SK-N-MC (cell line): Measurements from ENCODE around the gene TNFRSF14.

Source experiments
- EZH2 ChIP-seq: fragments of 200-600 bp; sonication (generic); IDR thresholded peaks from one replicate; pipeline ENCODE4 v1.6.1; 2017; ENCODE audit warnings: antibody characterized with exemption
- FOXP2 ChIP-seq: optimal IDR thresholded peaks from 2 replicates; pipeline ENCODE3; 2011; ENCODE audit warnings: mild to moderate bottlenecking, moderate library complexity; ENCODE audit not compliant: insufficient read depth; ENCODE audit errors: extremely low read length, control extremely low read depth
- POLR2AphosphoS5 ChIP-seq: IDR thresholded peaks from 2 replicates; pipeline ENCODE4 v1.6.1; 2012; ENCODE audit warnings: mild to moderate bottlenecking, low read depth, low read length, borderline replicate concordance

- TF ChIP-seq POLR2AphosphoS5: no peak
- TF ChIP-seq EZH2: no peak
- no peak for TF ChIP-seq FOXP2
These were observed 37.6 kb upstream of the TNFRSF14 start for GRCh38 chr1:2518528-2518927.
